ENCODE results near the gene PFKFB4.

Gene PFKFB4

DNA sequence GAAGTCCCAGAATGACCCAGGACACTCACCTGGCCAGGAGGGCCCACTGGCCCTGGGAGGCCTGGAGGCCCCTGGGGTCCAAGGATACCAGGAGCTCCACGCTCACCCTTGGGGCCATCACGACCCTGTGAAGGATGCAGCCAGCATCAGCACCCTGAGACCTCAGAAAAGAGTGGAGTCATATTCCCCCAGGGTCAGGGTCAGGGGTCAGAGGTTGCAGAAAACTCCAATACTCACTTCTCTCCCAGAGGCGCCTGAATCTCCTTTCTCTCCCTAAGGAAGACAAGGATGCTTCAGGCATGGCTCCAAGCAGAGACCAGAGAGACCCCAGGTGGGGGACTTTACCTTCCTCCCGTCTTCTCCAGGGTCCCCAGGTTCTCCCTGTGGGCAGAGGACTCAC lies 20.0 kb upstream of the PFKFB4 start:
- no peak overlapping the region for H3K4me3 Mint-ChIP-seq
- H3K9me3 Mint-ChIP-seq: no peaks in the 10 kb centered on the region
- H3K27me3 Mint-ChIP-seq (ENCODE audit: low read depth, poor library complexity): no peaks in the 10 kb centered on the region
- no peak for DNase-seq
- TF ChIP-seq, protein P1, sequence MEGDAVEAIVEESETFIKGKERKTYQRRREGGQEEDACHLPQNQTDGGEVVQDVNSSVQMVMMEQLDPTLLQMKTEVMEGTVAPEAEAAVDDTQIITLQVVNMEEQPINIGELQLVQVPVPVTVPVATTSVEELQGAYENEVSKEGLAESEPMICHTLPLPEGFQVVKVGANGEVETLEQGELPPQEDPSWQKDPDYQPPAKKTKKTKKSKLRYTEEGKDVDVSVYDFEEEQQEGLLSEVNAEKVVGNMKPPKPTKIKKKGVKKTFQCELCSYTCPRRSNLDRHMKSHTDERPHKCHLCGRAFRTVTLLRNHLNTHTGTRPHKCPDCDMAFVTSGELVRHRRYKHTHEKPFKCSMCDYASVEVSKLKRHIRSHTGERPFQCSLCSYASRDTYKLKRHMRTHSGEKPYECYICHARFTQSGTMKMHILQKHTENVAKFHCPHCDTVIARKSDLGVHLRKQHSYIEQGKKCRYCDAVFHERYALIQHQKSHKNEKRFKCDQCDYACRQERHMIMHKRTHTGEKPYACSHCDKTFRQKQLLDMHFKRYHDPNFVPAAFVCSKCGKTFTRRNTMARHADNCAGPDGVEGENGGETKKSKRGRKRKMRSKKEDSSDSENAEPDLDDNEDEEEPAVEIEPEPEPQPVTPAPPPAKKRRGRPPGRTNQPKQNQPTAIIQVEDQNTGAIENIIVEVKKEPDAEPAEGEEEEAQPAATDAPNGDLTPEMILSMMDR (IDR thresholded peaks at IDR 0.05): no peak
- H3K4me1 Mint-ChIP-seq: peaks cover 9% of the 10 kb centered on the region
- no peaks in the 10 kb centered on the region for H3K36me3 Mint-ChIP-seq (ENCODE audit: low read depth)
- no peak overlapping the region for H3K27ac Mint-ChIP-seq

DNA sequence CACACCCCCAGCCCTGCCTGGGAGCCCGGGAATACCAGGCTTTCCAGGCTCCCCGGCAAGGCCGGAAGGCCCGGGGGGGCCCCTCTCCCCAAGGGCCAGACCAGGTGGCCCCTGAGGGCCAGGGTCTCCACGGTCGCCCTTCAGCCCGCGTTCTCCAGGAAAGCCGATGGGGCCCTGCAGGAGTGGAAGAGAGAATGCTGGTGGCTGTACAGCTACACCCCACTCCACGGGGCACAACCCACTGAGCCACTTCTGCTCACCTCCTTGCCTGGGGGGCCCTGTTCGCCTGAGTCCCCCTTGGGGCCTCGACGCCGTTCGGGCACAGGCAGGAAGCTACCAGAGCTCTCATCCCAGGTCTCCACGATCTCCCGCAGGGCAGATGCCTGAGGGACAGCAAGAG lies 18.8 kb upstream of the PFKFB4 start:
- peaks cover 4% of the 10 kb centered on the region for H3K27me3 Mint-ChIP-seq (ENCODE audit: low read depth, poor library complexity)
- peaks cover 14% of the 10 kb centered on the region for H3K4me1 Mint-ChIP-seq
- TF ChIP-seq, protein P1 (IDR thresholded peaks at IDR 0.05): no peak
- no peak for DNase-seq
- H3K27ac Mint-ChIP-seq: no peak overlapping the region
- H3K9me3 Mint-ChIP-seq: no peaks in the 10 kb centered on the region
- no peaks in the 10 kb centered on the region for H3K36me3 Mint-ChIP-seq (ENCODE audit: low read depth)
- H3K4me3 Mint-ChIP-seq: no peak overlapping the region

DNA sequence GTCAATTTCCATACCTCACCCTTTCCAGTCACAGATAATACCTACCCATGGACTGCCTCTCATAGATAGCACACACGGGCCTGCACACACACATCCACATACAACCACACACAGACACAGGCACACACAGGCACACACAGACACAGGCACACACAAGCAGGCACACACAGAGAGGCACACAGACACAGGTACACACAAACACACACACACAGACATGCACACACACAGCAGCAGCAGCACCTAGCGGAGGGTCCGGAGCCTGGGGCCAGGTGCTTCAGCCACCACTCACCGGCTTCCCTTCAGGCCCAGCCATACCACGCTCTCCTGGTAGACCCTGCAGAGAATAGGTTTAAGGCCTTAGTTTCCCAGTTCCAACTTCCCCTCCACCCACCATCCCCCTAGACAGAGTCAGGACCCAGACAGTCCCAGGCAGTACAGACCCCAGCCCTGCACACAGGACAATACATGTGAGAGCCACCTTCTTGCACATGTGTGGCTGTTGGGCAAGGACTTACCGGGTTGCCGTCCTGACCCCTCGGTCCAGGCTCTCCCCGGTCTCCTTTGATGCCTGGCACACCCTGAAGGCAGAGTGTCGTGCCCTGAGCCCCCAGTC lies 17.5 kb upstream of the PFKFB4 start:
- DNase-seq: no peak

DNA sequence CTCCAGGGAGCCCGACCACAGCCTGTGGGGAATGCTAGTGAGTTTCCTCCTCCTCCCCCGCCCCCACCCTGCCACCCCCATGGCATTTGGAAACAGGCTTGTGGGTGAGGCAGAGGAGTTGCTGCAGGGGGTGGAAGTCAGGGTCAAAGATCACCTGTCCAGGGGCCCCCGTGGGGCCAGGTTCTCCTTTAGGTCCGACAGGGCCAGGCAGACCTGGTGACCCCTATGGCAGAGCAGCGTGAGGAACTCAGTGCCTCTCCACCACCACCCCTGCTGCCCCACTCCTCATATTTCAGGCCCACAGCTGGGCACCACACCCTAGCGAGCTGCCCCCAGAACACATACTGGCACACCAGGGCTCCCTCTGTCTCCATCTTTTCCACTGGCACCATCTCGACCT lies 15.9 kb upstream of the PFKFB4 start:
- Mint-ChIP-seq H3K36me3 (ENCODE audit: low read depth) (no peaks in the 10 kb centered on the region), H3K9me3 (no peaks in the 10 kb centered on the region), H3K27ac (no peak overlapping the region), H3K4me3 (no peak overlapping the region), H3K27me3 (ENCODE audit: low read depth, poor library complexity) (peaks cover 4% of the 10 kb centered on the region), H3K4me1 (peaks cover 14% of the 10 kb centered on the region)
- no peak for DNase-seq
- TF ChIP-seq, protein P1 (IDR thresholded peaks at IDR 0.05): no peak

More for the DNA sequence above, 17.5 kb upstream of the PFKFB4 start:
- no peaks in the 10 kb centered on the region for H3K36me3 Mint-ChIP-seq (ENCODE audit: low read depth)
- no peak overlapping the region for H3K27ac Mint-ChIP-seq
- TF ChIP-seq, protein P1 (IDR thresholded peaks at IDR 0.05): no peak
- H3K27me3 Mint-ChIP-seq (ENCODE audit: low read depth, poor library complexity): peaks cover 4% of the 10 kb centered on the region
- peaks cover 14% of the 10 kb centered on the region for H3K4me1 Mint-ChIP-seq
- no peaks in the 10 kb centered on the region for H3K9me3 Mint-ChIP-seq
- H3K4me3 Mint-ChIP-seq: no peak overlapping the region

DNA sequence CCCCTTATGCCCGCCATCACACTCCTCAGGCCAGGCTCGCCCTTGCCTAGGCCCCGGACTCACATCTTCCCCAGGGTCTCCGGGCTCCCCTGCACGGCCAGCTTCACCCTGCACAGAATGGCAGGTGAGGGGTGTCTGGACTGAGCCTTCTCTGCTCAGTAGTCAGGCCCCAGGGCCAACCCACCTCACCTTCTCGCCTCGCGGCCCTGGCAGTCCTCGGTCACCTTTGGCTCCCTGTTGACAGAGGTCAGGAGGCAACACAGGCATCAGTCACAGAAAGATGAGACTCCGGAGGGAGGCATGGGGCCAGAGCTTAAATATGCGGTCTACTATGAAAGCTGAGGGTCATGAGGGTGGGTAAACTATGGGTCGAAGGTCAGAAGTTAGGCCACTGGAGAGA lies 15.3 kb upstream of the PFKFB4 start:
- TF ChIP-seq, protein P1 (IDR thresholded peaks at IDR 0.05): no peak
- no peak overlapping the region for H3K27ac Mint-ChIP-seq
- peaks cover 4% of the 10 kb centered on the region for H3K27me3 Mint-ChIP-seq (ENCODE audit: low read depth, poor library complexity)
- DNase-seq: no peak
- peaks cover 14% of the 10 kb centered on the region for H3K4me1 Mint-ChIP-seq
- H3K9me3 Mint-ChIP-seq: no peaks in the 10 kb centered on the region
- H3K4me3 Mint-ChIP-seq: no peak overlapping the region
- H3K36me3 Mint-ChIP-seq (ENCODE audit: low read depth): no peaks in the 10 kb centered on the region

DNA sequence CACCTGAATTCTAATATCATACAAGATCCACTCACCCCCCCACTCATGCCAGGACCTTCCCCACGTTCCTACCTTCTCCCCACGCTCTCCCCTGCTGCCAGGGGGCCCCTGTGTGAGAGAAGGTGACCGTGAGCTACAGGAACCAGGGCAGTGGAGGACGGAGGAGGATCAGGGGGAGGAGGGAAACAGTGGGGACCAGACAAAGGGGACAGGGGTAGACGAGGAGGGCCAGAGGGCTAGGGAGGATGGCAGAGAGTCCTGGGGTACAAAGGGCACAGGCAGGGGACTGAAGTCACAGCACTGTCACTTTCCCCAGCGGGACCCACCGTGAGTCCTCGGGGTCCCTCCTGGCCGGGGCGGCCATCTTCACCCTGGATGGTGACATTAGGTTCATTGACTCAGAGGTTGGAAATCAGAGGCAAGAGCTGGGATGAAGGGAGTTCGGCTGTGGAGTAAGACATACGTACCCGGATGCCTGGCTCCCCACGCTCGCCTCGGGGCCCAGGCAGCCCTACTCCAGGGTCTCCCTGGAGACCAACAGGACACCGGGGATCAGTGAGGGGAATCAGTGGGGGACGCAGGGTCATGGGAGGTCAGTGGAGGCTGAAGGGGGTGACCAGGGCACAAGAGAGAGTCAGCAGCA lies 13.3 kb upstream of the PFKFB4 start:
- Mint-ChIP-seq H3K27ac (peak overlapping the region; percentile 81), H3K9me3 (no peaks in the 10 kb centered on the region), H3K27me3 (ENCODE audit: low read depth, poor library complexity) (peaks cover 6% of the 10 kb centered on the region), H3K4me3 (no peak overlapping the region), H3K36me3 (ENCODE audit: low read depth) (no peaks in the 10 kb centered on the region), H3K4me1 (peaks cover 22% of the 10 kb centered on the region)
- TF ChIP-seq, protein P1 (IDR thresholded peaks at IDR 0.05): no peak
- no peak for DNase-seq
